PC-3 (cell line): ENCODE measurements around the gene PTPRE. TPM values are rescaled to one million over a fixed set of nuclear protein-coding genes. Genes with fewer than 3 reads are reported as not detected.

Source experiments
- ATAC-seq: fragments of 200-7000 bp; cut with Tn5 transposase; 2 replicates; pipeline ENCODE4 v1.9.1; 2020; ENCODE audit warnings: mild to moderate bottlenecking, moderate library complexity
- BruUV-seq: library from RNA; stranded (reverse); fragments of 400-500 nt; replicated peaks from 2 replicates; lab custom pipeline; 2021; lab: Mats Ljungman, UMichigan
- CTCF ChIA-PET: fragments of 300-600 bp; sonication (Branson Sonifier 250); formaldehyde crosslinking; loops from one replicate; lab custom pipeline; 2022; ENCODE audit warnings: antibody characterized with exemption; lab: Charles Lee
- POLR2A ChIA-PET: fragments of 300-600 bp; sonication (Branson Sonifier 250); formaldehyde crosslinking; loops from one replicate; lab custom pipeline; 2022; ENCODE audit warnings: antibody characterized with exemption; ENCODE audit not compliant: unreplicated experiment; lab: Charles Lee
- DNase-seq: peaks from one replicate; pipeline ENCODE4 v3.0.0-alpha.2; 2015
- H2AFZ ChIP-seq: fragments of 300-600 bp; sonication (generic); 2 replicates; pipeline ENCODE4 v1.6.0; 2016; ENCODE audit warnings: antibody characterized with exemption, low read length
- H3F3A ChIP-seq: fragments of 300-600 bp; sonication (generic); one replicate; pipeline ENCODE4 v1.6.0; 2017; ENCODE audit warnings: antibody characterized with exemption, low read length, control low read depth, mild to moderate bottlenecking; ENCODE audit not compliant: unreplicated experiment
- H3K27ac ChIP-seq: fragments of 300-600 bp; sonication (generic); 2 replicates; pipeline ENCODE4 v1.5.1; 2016; ENCODE audit warnings: mild to moderate bottlenecking, low read length
- H3K27me3 ChIP-seq: fragments of 300-600 bp; sonication (generic); 2 replicates; pipeline ENCODE4 v1.6.1; 2016; ENCODE audit warnings: low read length, mixed read lengths
- H3K36me3 ChIP-seq: fragments of 300-600 bp; sonication (generic); 2 replicates; pipeline ENCODE4 v1.6.1; 2016; ENCODE audit warnings: low read depth, mixed run types, low read length, mixed read lengths
- H3K4me1 ChIP-seq: fragments of 300-600 bp; sonication (generic); 2 replicates; pipeline ENCODE4 v1.5.1; 2016; ENCODE audit warnings: low read length; ENCODE audit not compliant: insufficient read depth
- H3K4me2 ChIP-seq: fragments of 300-600 bp; sonication (generic); 2 replicates; pipeline ENCODE4 v1.6.0; 2016; ENCODE audit warnings: low read length
- H3K4me3 ChIP-seq: fragments of 300-600 bp; sonication (generic); 2 replicates; pipeline ENCODE4 v1.5.1; 2016; ENCODE audit warnings: mild to moderate bottlenecking, low read length, mixed read lengths
- H3K79me2 ChIP-seq: fragments of 300-600 bp; sonication (generic); 2 replicates; pipeline ENCODE4 v1.6.1; 2017; ENCODE audit warnings: low read length, mixed read lengths
- H3K9ac ChIP-seq: fragments of 300-600 bp; sonication (generic); 2 replicates; pipeline ENCODE4 v1.6.0; 2016; ENCODE audit warnings: mild to moderate bottlenecking, low read length
- H3K9me2 ChIP-seq: fragments of 300-600 bp; sonication (generic); replicated peaks from 2 replicates; pipeline ENCODE4 v1.6.1; 2016; ENCODE audit warnings: mixed run types, low read length, mixed read lengths
- H3K9me3 ChIP-seq: fragments of 300-600 bp; sonication (generic); 2 replicates; pipeline ENCODE4 v1.6.1; 2016; ENCODE audit warnings: low read length, mixed read lengths
- H4K20me1 ChIP-seq: fragments of 300-600 bp; sonication (generic); 2 replicates; pipeline ENCODE4 v1.6.1; 2016; ENCODE audit warnings: low read length, mixed read lengths
- CTCF ChIP-seq: fragments of 300-600 bp; sonication (generic); conservative IDR thresholded peaks from 2 replicates; pipeline ENCODE4 v1.5.1; 2017; ENCODE audit warnings: antibody characterized with exemption, low read depth, mild to moderate bottlenecking, low read length
- EZH2 ChIP-seq: fragments of 300-600 bp; sonication (generic); IDR thresholded peaks from one replicate; pipeline ENCODE4 v1.6.1; 2017; ENCODE audit warnings: antibody characterized with exemption, mild to moderate bottlenecking, low read length; ENCODE audit not compliant: unreplicated experiment
- EZH2phosphoT487 ChIP-seq: fragments of 300-600 bp; sonication (generic); IDR thresholded peaks from 2 replicates; pipeline ENCODE4 v1.6.1; 2018; ENCODE audit warnings: mild to moderate bottlenecking, antibody characterized with exemption, low read length, borderline replicate concordance
- intact Hi-C: fragments of 100-400 bp; cut with micrococcal nuclease; formaldehyde crosslinking; loops from 2 replicates; pipeline ENCODE4 v1.9.0; 2023
- total RNA-seq: library from RNA; depleted of rRNA; stranded (reverse); fragments of >200 nt; gene quantifications from 2 replicates; pipeline ENCODE4 v1.2.3, GENCODE V29; 2014

PTPRE gene
- total RNA-seq, 1 experiment from 2014 or later, result 3.1 TPM

- DNase-seq (no peak), ATAC-seq (no peak)
- no peak overlapping the region for H2AFZ ChIP-seq
- no peak overlapping the region for H3K9ac ChIP-seq
- no peaks in the 10 kb centered on the region for H3K79me2 ChIP-seq
- no TSS peak for BruUV-seq
- no peaks in the 10 kb centered on the region for H3K9me3 ChIP-seq
- no peaks in the 10 kb centered on the region for H3F3A ChIP-seq
- H3K4me1 ChIP-seq, result no peaks in the 10 kb centered on the region
- no peaks in the 10 kb centered on the region for H3K9me2 ChIP-seq
- no peak for TF ChIP-seq CTCF
- TF ChIP-seq EZH2, result no peak
- no peak for TF ChIP-seq EZH2phosphoT487
- H3K4me2 ChIP-seq, result no peak overlapping the region
- peaks cover 5% of the 10 kb centered on the region; the same call in 1 of the 2 replicates for H4K20me1 ChIP-seq
- no peak overlapping the region for H3K4me3 ChIP-seq
- no peaks in the 10 kb centered on the region for H3K27me3 ChIP-seq
- H3K27ac ChIP-seq, result no peak overlapping the region
- H3K36me3 ChIP-seq, result peaks cover 32% of the 10 kb centered on the region; the same call in 1 of the 2 replicates
- intact Hi-C loops, result no loop called here
- POLR2A ChIA-PET, result no interaction called here
- CTCF ChIA-PET, result no interaction called here
Observed at GRCh38 chr10:128099901-128100300, 193.0 kb downstream of the PTPRE start.

- no peaks in the 10 kb centered on the region; the same call in 1 of the 2 replicates for H3K79me2 ChIP-seq
- no peak overlapping the region for H3K4me2 ChIP-seq
- H3K27ac ChIP-seq, result no peak overlapping the region
- ATAC-seq (no peak), DNase-seq (no peak)
- H3K9me2 ChIP-seq, result no peaks in the 10 kb centered on the region
- peaks cover under 1% of the 10 kb centered on the region; the same call in 1 of the 2 replicates for H4K20me1 ChIP-seq
- CTCF ChIA-PET, result no interaction called here
- intact Hi-C loops, result no loop called here
- H3K4me3 ChIP-seq, result no peak overlapping the region
- no TSS peak for BruUV-seq
- H3K4me1 ChIP-seq, result no peaks in the 10 kb centered on the region
- no peaks in the 10 kb centered on the region for H3F3A ChIP-seq
- no peak for TF ChIP-seq CTCF
- TF ChIP-seq EZH2phosphoT487, result no peak
- TF ChIP-seq EZH2, result no peak
- no peaks in the 10 kb centered on the region for H3K9me3 ChIP-seq
- no peak overlapping the region for H2AFZ ChIP-seq
- H3K9ac ChIP-seq, result no peak overlapping the region
- H3K27me3 ChIP-seq, result no peaks in the 10 kb centered on the region
- POLR2A ChIA-PET, result no interaction called here
- H3K36me3 ChIP-seq, result peaks cover 49% of the 10 kb centered on the region
Observed at GRCh38 chr10:128101901-128102300, 195.0 kb downstream of the PTPRE start.

DNA sequence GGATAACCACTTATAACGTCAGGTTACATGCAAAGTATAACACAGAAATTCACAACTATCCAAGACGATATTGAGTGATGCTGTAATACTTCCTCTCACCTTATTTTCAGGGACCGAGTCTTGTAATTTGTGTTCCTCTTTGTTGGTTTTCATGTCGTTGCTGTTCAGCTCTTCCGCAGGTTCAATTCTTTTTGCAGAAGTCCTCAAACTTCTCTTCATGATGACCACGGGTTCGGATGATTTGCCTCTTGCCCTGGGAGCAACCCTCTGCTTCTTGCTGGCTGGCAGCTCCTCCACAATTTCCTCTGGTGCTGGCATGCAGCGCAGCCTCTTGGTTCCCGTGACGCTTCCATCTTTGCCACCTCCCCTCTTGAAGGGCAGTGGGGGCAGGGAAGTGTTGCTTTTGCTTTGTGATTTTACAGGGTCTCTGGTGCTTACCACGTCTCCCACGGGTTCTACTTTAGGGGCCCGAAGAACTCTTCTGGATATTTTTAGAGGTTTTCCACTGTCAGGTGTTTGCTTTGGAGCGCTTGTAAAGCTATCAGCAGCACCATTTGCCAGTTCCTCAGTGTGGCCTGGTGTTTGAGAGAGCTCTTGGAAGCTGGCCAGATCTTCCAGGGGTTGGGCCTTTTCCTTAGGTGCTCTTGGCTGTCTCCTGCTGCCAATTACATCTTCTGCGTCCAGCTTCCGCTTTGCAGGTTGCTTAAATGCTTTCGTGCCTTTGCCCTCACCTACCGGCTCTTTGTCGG, 195.8 kb downstream of the PTPRE start:
- ChIA-PET POLR2A (no interaction called here), CTCF (no interaction called here)
- intact Hi-C loops, result no loop called here

More for the DNA sequence above, 195.8 kb downstream of the PTPRE start:
- Histone ChIP-seq H3K4me2 (no peak overlapping the region), H3K9me3 (no peaks in the 10 kb centered on the region), H3F3A (no peaks in the 10 kb centered on the region), H4K20me1 (no peaks in the 10 kb centered on the region), H3K9me2 (no peaks in the 10 kb centered on the region), H3K36me3 (peaks cover 53% of the 10 kb centered on the region), H3K79me2 (no peaks in the 10 kb centered on the region; the same call in 1 of the 2 replicates), H3K27me3 (no peaks in the 10 kb centered on the region), H3K4me3 (no peak overlapping the region), H3K27ac (no peak overlapping the region), H2AFZ (no peak overlapping the region), H3K9ac (no peak overlapping the region), H3K4me1 (no peaks in the 10 kb centered on the region)
- no peak for DNase-seq
- BruUV-seq, result no TSS peak
- TF ChIP-seq EZH2phosphoT487, result no peak
- ATAC-seq, result no peak
